Measurements from ENCODE around the gene TPTE.
"Not testable (repeated sequence)": the region's sequence is repeated elsewhere in the genome, so short reads cannot be mapped to it uniquely, and the experiment has no call there.

TPTE gene

DNA sequence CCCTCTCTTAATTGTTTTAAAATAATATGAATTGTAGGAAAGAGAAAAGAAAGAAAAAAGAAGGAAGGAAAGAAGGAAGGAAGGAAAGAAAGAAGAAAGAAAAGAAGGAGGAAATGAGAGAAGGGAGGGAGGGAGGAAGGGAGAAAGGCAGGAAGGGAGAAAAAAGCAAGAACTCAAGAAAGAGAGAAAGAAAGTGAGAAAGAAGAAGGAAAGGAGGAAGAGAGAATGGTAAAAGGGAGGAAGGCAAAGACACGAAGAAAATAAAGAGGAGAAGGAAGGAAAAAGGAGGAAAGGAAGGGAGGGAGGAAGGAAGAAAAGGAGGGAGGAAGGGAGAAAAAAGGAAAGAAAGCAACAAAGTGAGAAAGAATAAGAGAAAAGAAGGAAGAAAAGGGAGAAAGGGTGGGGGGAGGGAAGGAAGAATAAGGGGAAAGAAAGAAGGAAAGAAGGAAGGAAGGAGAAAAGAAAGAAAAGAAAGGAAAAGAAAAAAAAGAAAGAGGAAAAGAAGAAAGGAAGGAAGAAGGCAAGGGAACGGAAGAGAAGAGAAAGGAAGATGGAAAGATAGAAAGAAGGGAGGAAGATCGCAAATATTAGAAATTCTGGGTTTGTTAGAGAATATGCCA, 95.9 kb downstream of the TPTE start:
- not testable (repeated sequence) for DNase-seq

DNA sequence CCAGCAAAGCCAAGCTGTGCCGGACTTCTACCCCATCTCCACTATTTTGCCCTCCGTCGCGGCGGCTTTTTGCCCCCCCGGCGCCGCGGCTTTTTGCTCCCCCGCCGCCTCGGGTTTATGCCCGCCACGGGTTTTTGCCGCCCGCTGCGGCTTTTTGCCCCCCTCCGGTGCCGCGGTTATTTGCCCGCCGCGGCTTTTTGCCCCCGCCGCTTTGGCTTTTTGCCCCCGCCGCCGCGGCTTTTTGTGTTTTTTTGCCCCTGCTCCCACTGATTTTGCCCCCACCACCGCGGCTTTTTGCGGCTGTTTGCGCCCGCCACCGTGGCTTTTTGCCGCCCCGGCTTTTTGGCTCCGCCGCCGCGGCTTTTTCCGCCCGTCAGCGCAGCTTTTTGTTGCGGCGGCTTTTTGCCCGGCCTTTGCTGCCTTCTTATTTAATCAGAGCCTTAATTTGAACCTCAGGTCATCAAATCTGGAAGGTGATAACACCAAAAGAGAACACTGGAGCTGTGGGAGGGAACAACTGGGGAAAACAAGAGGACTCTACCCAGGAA, 106.0 kb downstream of the TPTE start:
- DNase-seq, result no peak

DNA sequence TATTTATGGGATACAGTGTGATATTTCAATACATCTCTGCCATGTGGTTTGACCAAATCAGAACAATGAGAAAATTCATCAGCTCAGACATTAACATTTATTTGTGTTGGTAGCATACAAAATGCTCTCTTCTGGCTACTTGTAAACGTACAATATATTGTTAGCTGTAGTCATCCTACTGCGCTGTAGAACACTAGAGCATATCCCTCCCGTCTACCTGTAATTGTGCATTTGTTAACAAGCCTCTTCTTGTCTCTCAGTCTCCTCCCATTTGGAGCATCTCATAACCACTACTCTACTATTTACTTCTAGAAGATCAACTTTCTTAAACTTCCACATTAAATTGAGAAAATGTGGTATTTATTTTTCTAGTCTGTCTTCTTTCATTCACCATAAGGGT, 107.9 kb downstream of the TPTE start:
- DNase-seq, result not testable (repeated sequence)

DNA sequence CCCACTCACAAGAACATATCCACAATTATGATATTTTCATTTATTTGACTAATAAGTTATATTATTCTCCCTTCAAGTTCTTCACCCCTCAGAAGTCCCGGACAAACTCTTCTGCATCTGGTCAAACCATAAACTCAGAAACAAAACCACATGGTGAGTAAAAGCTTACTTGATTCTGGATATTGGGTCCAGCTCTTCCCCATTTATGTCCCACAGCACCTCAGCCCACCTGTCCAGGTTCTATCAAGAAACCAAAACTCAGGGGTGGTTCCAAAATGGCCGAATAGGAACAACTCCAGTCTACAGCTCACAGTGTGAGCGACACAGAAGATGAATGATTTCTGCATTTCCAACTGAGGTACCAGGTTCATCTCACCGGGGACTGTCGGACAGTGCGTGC, 109.4 kb downstream of the TPTE start:
- not testable (repeated sequence) for DNase-seq

DNA sequence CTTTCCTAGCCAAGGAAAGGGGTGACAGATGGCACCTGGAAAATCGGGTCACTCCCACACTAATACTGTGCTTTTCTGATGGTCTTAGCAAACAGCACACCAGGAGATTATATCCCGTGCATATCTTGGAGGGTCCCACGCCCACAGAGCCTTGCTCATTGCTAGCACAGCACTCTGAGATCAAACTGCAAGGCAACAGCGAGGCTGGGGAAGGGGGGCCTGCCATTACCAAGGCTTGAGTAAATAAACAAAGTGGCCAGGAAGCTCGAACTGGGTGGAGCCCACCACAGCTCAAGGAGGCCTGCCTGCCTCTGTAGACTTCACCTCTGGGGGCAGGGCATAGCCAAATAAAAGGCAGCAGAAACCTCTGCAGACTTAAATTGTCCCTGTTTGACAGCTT, 109.9 kb downstream of the TPTE start:
- DNase-seq, result not testable (repeated sequence)

DNA sequence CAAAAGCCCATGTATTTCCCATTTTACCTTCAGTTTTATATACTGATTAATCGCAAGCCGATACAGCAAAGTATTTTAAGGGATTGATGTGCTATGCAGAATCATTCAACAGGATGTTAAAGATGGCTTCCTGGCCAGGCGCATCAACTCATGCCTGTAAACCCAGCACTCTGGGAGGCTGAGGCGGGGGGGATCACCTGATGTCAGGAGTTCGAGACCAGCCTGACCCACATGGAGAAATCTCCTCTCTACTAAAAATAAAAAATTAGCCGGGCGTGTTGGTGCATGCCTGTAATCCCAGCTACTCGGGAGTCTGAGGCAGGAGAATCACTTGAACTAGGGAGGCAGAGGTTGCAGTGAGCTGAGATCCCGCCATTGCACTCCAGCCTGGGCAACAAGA, 116.8 kb downstream of the TPTE start:
- DNase-seq, result not testable (repeated sequence)

DNA sequence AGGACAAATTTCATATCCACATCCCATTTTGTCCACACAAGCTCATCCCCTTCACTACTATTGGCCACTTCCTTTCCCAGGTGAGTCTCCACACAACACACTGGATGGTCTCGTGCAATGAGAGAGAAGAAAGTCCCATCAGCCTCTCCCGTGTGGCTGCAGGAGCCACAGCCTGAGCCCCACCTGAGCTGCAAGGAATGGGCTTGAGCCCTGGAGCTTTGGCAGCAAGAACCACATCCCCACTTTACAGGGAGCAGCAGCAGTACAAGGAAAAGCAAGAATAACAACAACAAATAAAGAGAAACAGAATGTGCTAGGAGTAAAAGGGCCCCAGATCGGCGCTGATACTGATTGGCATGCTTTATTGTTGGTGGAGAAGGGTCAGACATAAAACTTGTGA, 117.7 kb downstream of the TPTE start:
- DNase-seq, result no peak

DNA sequence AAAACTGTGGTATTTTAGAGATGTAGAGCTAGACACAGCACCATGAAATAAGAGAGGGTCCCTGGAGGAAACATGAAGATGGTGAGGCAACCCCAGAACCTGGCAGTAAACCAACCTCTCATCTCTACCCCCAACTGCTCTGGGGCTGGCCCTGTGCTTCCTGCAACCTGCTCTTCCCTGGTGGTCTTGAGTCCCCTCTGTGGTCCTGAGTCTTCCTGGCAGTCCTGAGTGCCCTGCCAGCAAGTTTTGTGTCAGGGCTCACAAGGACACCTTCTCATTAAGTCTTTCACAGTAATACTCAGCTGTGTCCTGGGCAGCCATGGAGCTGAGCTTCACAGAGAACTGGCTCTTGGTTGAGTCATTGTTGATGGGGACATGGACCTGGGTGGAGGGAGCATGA, 118.4 kb downstream of the TPTE start:
- not testable (repeated sequence) for DNase-seq

DNA sequence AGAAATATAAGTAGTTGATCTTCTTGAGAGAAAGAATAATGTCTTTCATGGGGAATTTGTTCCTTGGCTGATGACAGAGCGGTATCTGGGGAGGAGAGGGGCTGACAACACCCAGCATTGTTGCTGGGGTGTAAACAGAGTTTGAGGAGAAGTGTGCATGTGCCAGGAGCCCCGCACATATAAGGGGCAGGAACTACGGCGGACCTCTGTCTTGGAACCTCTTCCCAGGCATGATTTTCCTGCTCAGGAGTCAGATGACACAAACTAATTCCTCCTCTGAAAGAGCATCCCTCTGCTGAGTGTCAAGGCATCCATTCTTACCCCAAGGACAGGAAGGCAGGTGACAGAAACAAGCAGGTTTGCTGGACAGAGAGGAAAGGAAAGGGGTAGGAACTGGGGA, 119.1 kb downstream of the TPTE start:
- DNase-seq, result no peak

DNA sequence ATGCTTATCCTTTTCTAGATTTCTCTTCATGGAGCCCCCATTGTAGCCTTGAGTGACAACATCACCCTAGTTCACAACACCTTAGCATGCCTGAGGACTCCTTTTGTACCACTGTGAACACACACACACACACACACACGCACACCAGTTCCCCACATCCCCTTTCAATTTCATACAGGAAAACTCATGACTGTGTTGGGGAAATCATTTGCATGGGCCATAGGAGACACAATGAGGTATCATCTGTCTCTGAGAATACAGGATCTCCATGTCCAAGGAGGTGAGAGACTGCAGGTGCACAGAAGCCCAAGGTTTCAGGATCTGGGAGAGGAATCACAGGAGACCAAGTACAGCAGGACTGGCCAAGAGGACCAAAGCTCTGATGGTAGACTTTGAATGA, 119.7 kb downstream of the TPTE start:
- DNase-seq, result no peak

DNA sequence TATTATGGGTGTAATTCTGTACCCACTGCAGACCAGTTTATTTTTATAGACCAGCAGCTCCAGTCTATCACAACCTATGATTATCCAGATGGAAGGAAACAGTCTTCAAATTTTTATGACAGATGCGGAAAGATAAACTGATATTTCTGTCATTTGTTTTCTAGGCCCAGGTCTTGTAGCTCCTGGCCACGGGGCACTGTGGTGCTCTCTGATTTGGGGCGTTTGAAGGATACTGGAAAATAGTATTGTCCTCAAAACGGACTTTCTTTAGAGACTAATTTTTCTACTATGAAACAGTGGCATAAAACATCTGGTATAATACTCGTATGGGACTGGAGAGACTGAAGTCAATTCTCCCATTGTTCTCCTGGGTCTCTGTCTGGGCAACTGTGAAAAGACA, 124.3 kb downstream of the TPTE start:
- not testable (repeated sequence) for DNase-seq

DNA sequence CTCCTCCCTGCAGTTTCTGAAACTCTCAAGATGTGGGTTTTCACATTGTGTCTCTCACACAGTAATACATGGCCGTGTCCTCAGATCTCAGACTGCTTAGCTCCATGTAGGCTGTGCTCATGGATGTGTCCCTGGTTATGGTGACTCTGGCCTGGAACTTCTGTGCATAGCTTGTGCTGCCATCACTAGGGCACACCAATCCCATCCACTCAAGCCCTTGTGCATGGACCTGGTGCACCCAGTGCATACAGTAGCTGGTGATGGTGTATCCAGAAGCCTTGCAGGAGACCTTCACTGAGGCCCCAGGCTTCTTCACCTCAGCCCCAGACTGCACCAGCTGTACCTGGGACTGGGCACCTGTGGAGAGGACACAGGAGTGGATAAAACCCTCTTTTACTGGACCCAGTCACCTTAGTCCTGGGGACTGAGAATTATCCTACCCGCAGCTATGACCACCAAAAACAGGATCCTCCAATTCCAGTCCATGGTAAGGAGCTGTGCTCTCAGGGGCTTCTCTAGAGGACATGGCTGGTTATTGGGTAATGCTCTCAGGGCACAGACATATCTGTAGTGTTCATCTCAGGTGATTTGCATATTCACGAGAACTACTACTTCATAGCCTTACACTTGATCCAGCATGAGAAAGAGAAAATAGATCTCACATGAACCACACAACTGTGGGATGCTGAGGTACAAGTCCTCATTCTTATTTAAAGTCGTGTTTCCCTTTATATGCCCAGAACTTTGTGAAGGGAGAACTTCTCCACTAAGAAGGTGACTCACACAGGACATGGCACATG, 128.2 kb downstream of the TPTE start:
- not testable (repeated sequence) for DNase-seq

DNA sequence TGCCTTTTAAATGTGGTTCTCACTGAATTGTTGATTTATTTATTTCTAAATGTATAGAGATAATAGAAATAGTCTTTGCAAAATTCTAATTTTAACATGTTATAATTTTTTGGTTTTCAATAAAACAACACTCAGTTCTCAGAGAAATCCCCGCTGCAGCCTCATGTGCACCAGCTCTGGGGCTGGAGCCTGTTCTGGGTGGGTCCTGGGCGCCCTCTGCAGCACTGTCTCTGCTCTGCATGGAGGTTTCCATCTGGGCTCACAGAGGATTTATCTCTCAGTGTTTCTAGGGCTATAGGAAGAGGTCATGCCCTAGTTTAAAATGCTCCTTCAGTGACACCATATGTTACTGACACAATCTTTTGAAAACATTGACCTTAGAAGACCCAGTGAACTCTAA, 128.9 kb downstream of the TPTE start:
- not testable (repeated sequence) for DNase-seq

Data from CD4-positive, alpha-beta T cell treated with Interleukin-4 for 1 hour (primary cell).